NCI-H1092 treated with DMSO at 0.1 percent for 48 hours (cell line): ENCODE data around the gene SLC25A18.
"Not testable (repeated sequence)": the region's sequence is repeated elsewhere in the genome, so short reads cannot be mapped to it uniquely, and the experiment has no call there.

Experiments used
- DNase-seq: peaks from one replicate; lab custom pipeline; 2025; lab: John Stamatoyannopoulos, UW

The SLC25A18 gene

GRCh38 chr22:17562906-17563870, at the start of gene SLC25A18:
SLC25A18 (plus strand) TSS chr22:17563498; CDS start chr22:17579945, 16,447 bp downstream.
- no peak for DNase-seq

- DNase-seq = no peak
Observed at GRCh38 chr22:17513612-17514011, 49.7 kb upstream of the SLC25A18 start.

GRCh38 chr22:17514084-17514483, 49.2 kb upstream of the SLC25A18 start:
- DNase-seq = no peak

GRCh38 chr22:17518406-17518805, 44.9 kb upstream of the SLC25A18 start:
- no peak for DNase-seq

- not testable (repeated sequence) for DNase-seq
Observed at GRCh38 chr22:17521971-17522370, 41.3 kb upstream of the SLC25A18 start.

GRCh38 chr22:17523925-17524324, 39.4 kb upstream of the SLC25A18 start:
- DNase-seq = no peak

- no peak for DNase-seq
Observed at GRCh38 chr22:17536269-17536668, 27.0 kb upstream of the SLC25A18 start.

- DNase-seq = no peak
Observed at GRCh38 chr22:17537155-17537554, 26.1 kb upstream of the SLC25A18 start.

- no peak for DNase-seq
Observed at GRCh38 chr22:17540481-17540880, 22.8 kb upstream of the SLC25A18 start.

GRCh38 chr22:17541476-17541875, 21.8 kb upstream of the SLC25A18 start:
- no peak for DNase-seq

GRCh38 chr22:17542452-17542851, 20.8 kb upstream of the SLC25A18 start:
- no peak for DNase-seq

GRCh38 chr22:17548010-17548755, 15.1 kb upstream of the SLC25A18 start:
- no peak for DNase-seq

GRCh38 chr22:17548756-17549035, 14.6 kb upstream of the SLC25A18 start:
- DNase-seq = no peak

- no peak for DNase-seq
Observed at GRCh38 chr22:17549183-17549582, 14.1 kb upstream of the SLC25A18 start.

- no peak for DNase-seq
Observed at GRCh38 chr22:17549655-17550054, 13.6 kb upstream of the SLC25A18 start.

- no peak for DNase-seq
Observed at GRCh38 chr22:17552737-17553136, 10.6 kb upstream of the SLC25A18 start.

- no peak for DNase-seq
Observed at GRCh38 chr22:17554814-17555213, 8.5 kb upstream of the SLC25A18 start.

- DNase-seq = no peak
Observed at GRCh38 chr22:17559188-17559587, 4.1 kb upstream of the SLC25A18 start.

- no peak for DNase-seq
Observed at GRCh38 chr22:17563936-17564391, 666 bp downstream of the SLC25A18 start.

- not testable (repeated sequence) for DNase-seq
Observed at GRCh38 chr22:17566016-17566687, 2.9 kb downstream of the SLC25A18 start.

GRCh38 chr22:17566776-17567175, 3.5 kb downstream of the SLC25A18 start:
- no peak for DNase-seq

- peak; percentile 35 for DNase-seq
Observed at GRCh38 chr22:17569971-17570511, 6.7 kb downstream of the SLC25A18 start.
